Activated naive CD4-positive, alpha-beta T cell treated with anti-CD3 and anti-CD28 coated beads, Interleukin-2, amount 10 ng/mL, durations not matched to agents 7 days and 5 days (primary cell): ENCODE measurements around the gene TRAF3IP1.

ENCODE experiments used
- CTCF ChIA-PET: fragments of 350-600 bp; sonication (Branson Sonifier 250); formaldehyde crosslinking; loops from one replicate; lab custom pipeline; 2021; ENCODE audit warnings: antibody characterized with exemption; lab: Charles Lee
- DNase-seq: peaks from one replicate; pipeline ENCODE4 v3.0.0-alpha.2; 2020
- H3K27ac Mint-ChIP-seq: one replicate; pipeline ENCODE4 v1.8.0; 2021; ENCODE audit warnings: mild to moderate bottlenecking, moderate library complexity, mixed read lengths
- H3K27me3 Mint-ChIP-seq: one replicate; pipeline ENCODE4 v1.8.0; 2021; ENCODE audit warnings: mild to moderate bottlenecking, mixed read lengths
- H3K36me3 Mint-ChIP-seq: one replicate; pipeline ENCODE4 v1.8.0; 2021; ENCODE audit warnings: mixed read lengths
- H3K4me1 Mint-ChIP-seq: one replicate; pipeline ENCODE4 v1.8.0; 2021; ENCODE audit warnings: mixed read lengths
- H3K4me3 Mint-ChIP-seq: one replicate; pipeline ENCODE4 v1.8.0; 2021; ENCODE audit warnings: mild to moderate bottlenecking, moderate library complexity, mixed read lengths
- H3K9me3 Mint-ChIP-seq: one replicate; pipeline ENCODE4 v1.8.0; 2021; ENCODE audit warnings: mixed read lengths

TRAF3IP1 gene

GRCh38 chr2:238415893-238416292 lies 95.6 kb downstream of the TRAF3IP1 start:
- no peak overlapping the region for H3K4me3 Mint-ChIP-seq
- peaks cover 5% of the 10 kb centered on the region for H3K4me1 Mint-ChIP-seq
- CTCF ChIA-PET = no interaction called here
- peaks cover 2% of the 10 kb centered on the region for H3K36me3 Mint-ChIP-seq
- peaks cover 9% of the 10 kb centered on the region for H3K9me3 Mint-ChIP-seq
- no peak for DNase-seq
- peaks cover 22% of the 10 kb centered on the region for H3K27me3 Mint-ChIP-seq
- H3K27ac Mint-ChIP-seq = no peak overlapping the region

GRCh38 chr2:238418196-238418998 lies 98.1 kb downstream of the TRAF3IP1 start:
- peaks cover 22% of the 10 kb centered on the region for H3K27me3 Mint-ChIP-seq

GRCh38 chr2:238418999-238419546 lies 98.8 kb downstream of the TRAF3IP1 start:
- H3K4me1 Mint-ChIP-seq = peaks cover 5% of the 10 kb centered on the region
- peaks cover 2% of the 10 kb centered on the region for H3K36me3 Mint-ChIP-seq
- DNase-seq = no peak
- H3K27ac Mint-ChIP-seq = no peak overlapping the region
- H3K27me3 Mint-ChIP-seq = peaks cover 22% of the 10 kb centered on the region
- H3K4me3 Mint-ChIP-seq = no peak overlapping the region
- CTCF ChIA-PET = no interaction called here
- peaks cover 9% of the 10 kb centered on the region for H3K9me3 Mint-ChIP-seq

More at GRCh38 chr2:238418196-238418998, 98.1 kb downstream of the TRAF3IP1 start:
- H3K27ac Mint-ChIP-seq = no peak overlapping the region
- CTCF ChIA-PET = no interaction called here
- H3K36me3 Mint-ChIP-seq = peaks cover 2% of the 10 kb centered on the region
- no peak for DNase-seq
- H3K4me1 Mint-ChIP-seq = peaks cover 5% of the 10 kb centered on the region
- H3K9me3 Mint-ChIP-seq = peaks cover 9% of the 10 kb centered on the region
- H3K4me3 Mint-ChIP-seq = no peak overlapping the region

GRCh38 chr2:238420442-238420841 lies 100.1 kb downstream of the TRAF3IP1 start:
- no peak for DNase-seq
- CTCF ChIA-PET = no interaction called here
- H3K9me3 Mint-ChIP-seq = peaks cover 9% of the 10 kb centered on the region
- peaks cover 2% of the 10 kb centered on the region for H3K36me3 Mint-ChIP-seq
- no peak overlapping the region for H3K27ac Mint-ChIP-seq
- peaks cover 18% of the 10 kb centered on the region for H3K27me3 Mint-ChIP-seq
- H3K4me3 Mint-ChIP-seq = no peak overlapping the region
- H3K4me1 Mint-ChIP-seq = peaks cover 5% of the 10 kb centered on the region

GRCh38 chr2:238420878-238421694 lies 100.8 kb downstream of the TRAF3IP1 start:
- no peak for DNase-seq
- no peak overlapping the region for H3K27ac Mint-ChIP-seq
- CTCF ChIA-PET = no interaction called here
- H3K4me1 Mint-ChIP-seq = peaks cover 8% of the 10 kb centered on the region
- H3K9me3 Mint-ChIP-seq = peaks cover 5% of the 10 kb centered on the region
- H3K36me3 Mint-ChIP-seq = peaks cover 2% of the 10 kb centered on the region
- H3K4me3 Mint-ChIP-seq = no peak overlapping the region
- H3K27me3 Mint-ChIP-seq = peaks cover 12% of the 10 kb centered on the region

GRCh38 chr2:238421695-238422035 lies 101.3 kb downstream of the TRAF3IP1 start:
- CTCF ChIA-PET = no interaction called here
- H3K9me3 Mint-ChIP-seq = peaks cover 2% of the 10 kb centered on the region
- no peak overlapping the region for H3K27ac Mint-ChIP-seq
- no peak overlapping the region for H3K4me3 Mint-ChIP-seq
- peaks cover 12% of the 10 kb centered on the region for H3K27me3 Mint-ChIP-seq
- DNase-seq = no peak
- H3K4me1 Mint-ChIP-seq = peaks cover 10% of the 10 kb centered on the region
- peaks cover 2% of the 10 kb centered on the region for H3K36me3 Mint-ChIP-seq

GRCh38 chr2:238422285-238422684 lies 102.0 kb downstream of the TRAF3IP1 start:
- Mint-ChIP-seq H3K27me3 (peaks cover 12% of the 10 kb centered on the region), H3K36me3 (no peaks in the 10 kb centered on the region), H3K9me3 (no peaks in the 10 kb centered on the region), H3K4me1 (peaks cover 11% of the 10 kb centered on the region), H3K4me3 (no peak overlapping the region), H3K27ac (no peak overlapping the region)
- CTCF ChIA-PET = no interaction called here
- no peak for DNase-seq

GRCh38 chr2:238422940-238423339 lies 102.6 kb downstream of the TRAF3IP1 start:
- Mint-ChIP-seq H3K4me3 (no peak overlapping the region), H3K27ac (no peak overlapping the region), H3K9me3 (no peaks in the 10 kb centered on the region), H3K36me3 (peaks cover 5% of the 10 kb centered on the region), H3K4me1 (peaks cover 18% of the 10 kb centered on the region), H3K27me3 (peaks cover 12% of the 10 kb centered on the region)
- CTCF ChIA-PET = no interaction called here
- DNase-seq = no peak

GRCh38 chr2:238423561-238424312 lies 103.4 kb downstream of the TRAF3IP1 start:
- DNase-seq = no peak
- Mint-ChIP-seq H3K27ac (no peak overlapping the region), H3K36me3 (peaks cover 10% of the 10 kb centered on the region), H3K4me3 (no peak overlapping the region), H3K9me3 (no peaks in the 10 kb centered on the region), H3K27me3 (peaks cover 6% of the 10 kb centered on the region), H3K4me1 (peaks cover 26% of the 10 kb centered on the region)
- CTCF ChIA-PET = no interaction called here

GRCh38 chr2:238424313-238424700 lies 104.0 kb downstream of the TRAF3IP1 start:
- peaks cover 29% of the 10 kb centered on the region for H3K4me1 Mint-ChIP-seq
- DNase-seq = no peak
- peak overlapping the region; percentile 48 for H3K4me3 Mint-ChIP-seq
- no peak overlapping the region for H3K27ac Mint-ChIP-seq
- CTCF ChIA-PET = no interaction called here
- peaks cover 6% of the 10 kb centered on the region for H3K27me3 Mint-ChIP-seq
- peaks cover 13% of the 10 kb centered on the region for H3K36me3 Mint-ChIP-seq
- H3K9me3 Mint-ChIP-seq = no peaks in the 10 kb centered on the region

GRCh38 chr2:238425505-238425978 lies 105.2 kb downstream of the TRAF3IP1 start:
- DNase-seq = no peak
- Mint-ChIP-seq H3K27me3 (peaks cover 4% of the 10 kb centered on the region), H3K36me3 (peaks cover 22% of the 10 kb centered on the region), H3K9me3 (no peaks in the 10 kb centered on the region), H3K27ac (peak overlapping the region; percentile 83), H3K4me3 (peak overlapping the region; percentile 86), H3K4me1 (peaks cover 35% of the 10 kb centered on the region)
- CTCF ChIA-PET = no interaction called here

GRCh38 chr2:238425979-238426567 lies 105.8 kb downstream of the TRAF3IP1 start:
- Mint-ChIP-seq H3K4me3 (peak overlapping the region; percentile 86), H3K4me1 (peaks cover 36% of the 10 kb centered on the region), H3K27ac (peak overlapping the region; percentile 88), H3K27me3 (no peaks in the 10 kb centered on the region), H3K9me3 (no peaks in the 10 kb centered on the region), H3K36me3 (peaks cover 24% of the 10 kb centered on the region)
- DNase-seq = no peak
- CTCF ChIA-PET = no interaction called here

- peaks cover 26% of the 10 kb centered on the region for H3K36me3 Mint-ChIP-seq
- CTCF ChIA-PET = interaction anchor here (1.7 kb wide), 1 partner anchor 57 kb away, joined by 3 read pairs; no protein-coding TSS in a partner anchor
- H3K27me3 Mint-ChIP-seq = no peaks in the 10 kb centered on the region
- peak within 1 kb of the TSS; percentile 88 for H3K27ac Mint-ChIP-seq
- DNase-seq = peak; percentile 87
- H3K4me1 Mint-ChIP-seq = peaks cover 42% of the 10 kb centered on the region
- H3K4me3 Mint-ChIP-seq = peak within 1 kb of the TSS; percentile 92
- no peaks in the 10 kb centered on the region for H3K9me3 Mint-ChIP-seq
These were observed 106.5 kb downstream of the TRAF3IP1 start, which contains the start of gene ASB1 for GRCh38 chr2:238426568-238427434. TSS of gene ASB1 (plus strand) at chr2:238426927. CDS start at chr2:238427071, 144 bp downstream.
